A673 (cell line): ENCODE measurements around the gene UBE2L3.

ENCODE experiments used
- EZH2 ChIP-seq: fragments of 200-600 bp; sonication (generic); IDR thresholded peaks from 2 replicates; pipeline ENCODE4 v1.6.1; 2017; ENCODE audit warnings: borderline replicate concordance, low read depth, mild to moderate bottlenecking, mixed read lengths, antibody characterized with exemption, low read length; ENCODE audit not compliant: poor library complexity, severe bottlenecking
- TF ChIP-seq, protein P1 (sequence below): fragments of 300-800, 200-600 bp; sonication (generic); conservative IDR thresholded peaks from 2 replicates; pipeline ENCODE4 v1.5.1; 2017; ENCODE audit warnings: low read depth, mild to moderate bottlenecking, antibody characterized with exemption, low read length, moderate library complexity, mixed read lengths

DNA sequence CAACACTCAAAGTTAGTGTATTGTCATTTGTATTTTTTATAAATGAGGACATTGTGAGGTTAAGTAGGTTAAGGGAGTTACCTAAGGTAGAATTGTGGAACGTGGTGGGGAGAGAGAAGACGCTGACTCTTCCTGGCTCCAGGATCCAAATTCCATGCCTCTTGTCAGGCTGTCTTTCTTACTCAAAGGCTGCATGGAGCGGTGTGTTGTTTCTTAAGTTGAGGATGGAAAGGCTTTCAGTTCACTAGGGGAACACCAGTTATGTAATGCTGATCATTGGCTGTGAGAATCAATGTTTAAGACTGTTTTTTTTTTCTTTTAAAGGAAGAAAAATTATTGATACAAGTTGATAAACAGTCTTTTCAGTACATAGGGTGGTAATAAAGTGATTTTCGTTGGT is 2.9 kb downstream of the UBE2L3 start:
- TF ChIP-seq EZH2: no peak
- TF ChIP-seq, protein P1, sequence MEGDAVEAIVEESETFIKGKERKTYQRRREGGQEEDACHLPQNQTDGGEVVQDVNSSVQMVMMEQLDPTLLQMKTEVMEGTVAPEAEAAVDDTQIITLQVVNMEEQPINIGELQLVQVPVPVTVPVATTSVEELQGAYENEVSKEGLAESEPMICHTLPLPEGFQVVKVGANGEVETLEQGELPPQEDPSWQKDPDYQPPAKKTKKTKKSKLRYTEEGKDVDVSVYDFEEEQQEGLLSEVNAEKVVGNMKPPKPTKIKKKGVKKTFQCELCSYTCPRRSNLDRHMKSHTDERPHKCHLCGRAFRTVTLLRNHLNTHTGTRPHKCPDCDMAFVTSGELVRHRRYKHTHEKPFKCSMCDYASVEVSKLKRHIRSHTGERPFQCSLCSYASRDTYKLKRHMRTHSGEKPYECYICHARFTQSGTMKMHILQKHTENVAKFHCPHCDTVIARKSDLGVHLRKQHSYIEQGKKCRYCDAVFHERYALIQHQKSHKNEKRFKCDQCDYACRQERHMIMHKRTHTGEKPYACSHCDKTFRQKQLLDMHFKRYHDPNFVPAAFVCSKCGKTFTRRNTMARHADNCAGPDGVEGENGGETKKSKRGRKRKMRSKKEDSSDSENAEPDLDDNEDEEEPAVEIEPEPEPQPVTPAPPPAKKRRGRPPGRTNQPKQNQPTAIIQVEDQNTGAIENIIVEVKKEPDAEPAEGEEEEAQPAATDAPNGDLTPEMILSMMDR: no peak
